Limb (tissue), 2 donors: ENCODE data around the gene NSL1.
"Not testable (repeated sequence)": the region's sequence is repeated elsewhere in the genome, so short reads cannot be mapped to it uniquely, and the experiment has no call there.

Experiments used
- DNase-seq, 2 donors: peaks; one replicate each; pipeline ENCODE4 v3.0.0-alpha.2; 2016; ENCODE audit errors: extremely low spot score in 2 of 2

The NSL1 gene

GRCh38 chr1:212791676-212792395 lies at the start of gene NSL1, which contains the start of gene TATDN3:
TSS of gene NSL1 (minus strand) at chr1:212791777. CDS start at chr1:212791763, 14 bp downstream.
TSS of gene TATDN3 (plus strand) at chr1:212791894. CDS start at chr1:212791922, 28 bp downstream.
- DNase-seq: peak; percentile 93 to 99

GRCh38 chr1:212838145-212838544 lies 46.6 kb upstream of the NSL1 start:
- DNase-seq: no peak

GRCh38 chr1:212833211-212834207 lies 41.9 kb upstream of the NSL1 start:
- not testable (repeated sequence) for DNase-seq

- DNase-seq: no peak
These were observed 36.8 kb upstream of the NSL1 start for GRCh38 chr1:212828395-212828794.

GRCh38 chr1:212827831-212828278 lies 36.3 kb upstream of the NSL1 start:
- DNase-seq: no peak

- DNase-seq: no peak
These were observed 35.7 kb upstream of the NSL1 start for GRCh38 chr1:212827171-212827776.

GRCh38 chr1:212825798-212826452 lies 34.3 kb upstream of the NSL1 start:
- DNase-seq: no peak

- DNase-seq: no peak
These were observed 32.6 kb upstream of the NSL1 start for GRCh38 chr1:212824201-212824600.

GRCh38 chr1:212822956-212823355 lies 31.4 kb upstream of the NSL1 start:
- no peak for DNase-seq

GRCh38 chr1:212820969-212821368 lies 29.4 kb upstream of the NSL1 start:
- DNase-seq: no peak

GRCh38 chr1:212819726-212820125 lies 28.1 kb upstream of the NSL1 start:
- no peak for DNase-seq

- no peak for DNase-seq
These were observed 25.1 kb upstream of the NSL1 start for GRCh38 chr1:212816567-212817278.

- peak in 1 of 2 donors; percentile 34 for DNase-seq
These were observed 23.2 kb upstream of the NSL1 start for GRCh38 chr1:212814537-212815334.

- no peak for DNase-seq
These were observed 14.2 kb upstream of the NSL1 start for GRCh38 chr1:212805767-212806166.

- DNase-seq: no peak
These were observed 6.1 kb upstream of the NSL1 start for GRCh38 chr1:212797681-212798080.

GRCh38 chr1:212794561-212795014 lies 3.0 kb upstream of the NSL1 start:
- DNase-seq: no peak

GRCh38 chr1:212792396-212792908 lies 875 bp upstream of the NSL1 start:
- DNase-seq: peak in 1 of 2 donors; percentile 27

- no peak for DNase-seq
These were observed 309 bp downstream of the NSL1 start for GRCh38 chr1:212791261-212791675.

GRCh38 chr1:212785871-212786270 lies 5.7 kb downstream of the NSL1 start:
- no peak for DNase-seq
